Kidney glomerular epithelial cell (primary cell): ENCODE measurements around the gene DHX57.

Source experiments
- DNase-seq: peaks from one replicate; lab custom pipeline; 2025; lab: John Stamatoyannopoulos, UW

DHX57 gene, protein sequence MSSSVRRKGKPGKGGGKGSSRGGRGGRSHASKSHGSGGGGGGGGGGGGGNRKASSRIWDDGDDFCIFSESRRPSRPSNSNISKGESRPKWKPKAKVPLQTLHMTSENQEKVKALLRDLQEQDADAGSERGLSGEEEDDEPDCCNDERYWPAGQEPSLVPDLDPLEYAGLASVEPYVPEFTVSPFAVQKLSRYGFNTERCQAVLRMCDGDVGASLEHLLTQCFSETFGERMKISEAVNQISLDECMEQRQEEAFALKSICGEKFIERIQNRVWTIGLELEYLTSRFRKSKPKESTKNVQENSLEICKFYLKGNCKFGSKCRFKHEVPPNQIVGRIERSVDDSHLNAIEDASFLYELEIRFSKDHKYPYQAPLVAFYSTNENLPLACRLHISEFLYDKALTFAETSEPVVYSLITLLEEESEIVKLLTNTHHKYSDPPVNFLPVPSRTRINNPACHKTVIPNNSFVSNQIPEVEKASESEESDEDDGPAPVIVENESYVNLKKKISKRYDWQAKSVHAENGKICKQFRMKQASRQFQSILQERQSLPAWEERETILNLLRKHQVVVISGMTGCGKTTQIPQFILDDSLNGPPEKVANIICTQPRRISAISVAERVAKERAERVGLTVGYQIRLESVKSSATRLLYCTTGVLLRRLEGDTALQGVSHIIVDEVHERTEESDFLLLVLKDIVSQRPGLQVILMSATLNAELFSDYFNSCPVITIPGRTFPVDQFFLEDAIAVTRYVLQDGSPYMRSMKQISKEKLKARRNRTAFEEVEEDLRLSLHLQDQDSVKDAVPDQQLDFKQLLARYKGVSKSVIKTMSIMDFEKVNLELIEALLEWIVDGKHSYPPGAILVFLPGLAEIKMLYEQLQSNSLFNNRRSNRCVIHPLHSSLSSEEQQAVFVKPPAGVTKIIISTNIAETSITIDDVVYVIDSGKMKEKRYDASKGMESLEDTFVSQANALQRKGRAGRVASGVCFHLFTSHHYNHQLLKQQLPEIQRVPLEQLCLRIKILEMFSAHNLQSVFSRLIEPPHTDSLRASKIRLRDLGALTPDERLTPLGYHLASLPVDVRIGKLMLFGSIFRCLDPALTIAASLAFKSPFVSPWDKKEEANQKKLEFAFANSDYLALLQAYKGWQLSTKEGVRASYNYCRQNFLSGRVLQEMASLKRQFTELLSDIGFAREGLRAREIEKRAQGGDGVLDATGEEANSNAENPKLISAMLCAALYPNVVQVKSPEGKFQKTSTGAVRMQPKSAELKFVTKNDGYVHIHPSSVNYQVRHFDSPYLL (N-terminal part only)

DNA sequence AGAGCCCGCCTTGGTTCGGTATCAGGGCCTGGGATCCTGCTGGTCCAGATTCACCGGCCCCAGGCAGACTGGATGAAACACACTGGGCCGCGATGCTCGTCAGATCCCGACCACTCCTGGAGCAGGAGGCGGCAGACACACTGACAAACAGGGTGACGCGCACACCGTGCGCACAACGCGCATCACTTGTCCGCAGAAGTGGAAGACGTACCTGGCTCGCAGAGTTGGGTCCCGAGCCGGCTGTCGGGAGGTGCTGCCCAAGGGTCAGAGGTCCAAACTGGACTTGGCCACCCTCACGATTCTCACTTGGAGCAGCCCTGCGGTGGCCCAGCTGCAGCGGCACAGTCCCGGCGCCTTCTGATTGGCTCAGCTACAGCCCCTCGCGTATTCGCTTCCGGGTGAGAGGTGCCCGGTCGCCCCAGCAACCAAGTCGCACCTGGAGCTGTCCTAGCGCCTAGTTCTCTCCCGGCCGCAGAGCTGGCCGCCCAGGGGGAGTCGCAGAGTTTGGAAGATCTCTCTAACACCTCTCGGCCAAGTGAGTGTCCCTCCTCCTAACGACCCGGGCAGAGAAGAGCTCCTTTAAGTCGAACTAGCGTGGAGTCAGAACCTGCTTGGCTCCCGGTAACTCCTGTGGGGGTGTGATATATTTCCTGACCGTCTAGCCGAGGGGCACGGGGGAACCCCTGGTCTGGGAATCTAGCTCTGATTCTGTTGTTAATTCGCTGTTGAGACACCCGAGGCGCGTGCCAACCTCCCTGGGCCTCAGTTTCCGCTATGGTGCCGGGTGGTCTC, at the start of gene DHX57, which contains the start of gene MORN2:
TSS of gene DHX57 (minus strand) at position 359 of the 792 bp plus-strand sequence. CDS start 7,529 bp downstream, outside the sequence.
TSS of gene MORN2 (plus strand) at position 401 of the 792 bp plus-strand sequence.
- peak; percentile 73 for DNase-seq

DNA sequence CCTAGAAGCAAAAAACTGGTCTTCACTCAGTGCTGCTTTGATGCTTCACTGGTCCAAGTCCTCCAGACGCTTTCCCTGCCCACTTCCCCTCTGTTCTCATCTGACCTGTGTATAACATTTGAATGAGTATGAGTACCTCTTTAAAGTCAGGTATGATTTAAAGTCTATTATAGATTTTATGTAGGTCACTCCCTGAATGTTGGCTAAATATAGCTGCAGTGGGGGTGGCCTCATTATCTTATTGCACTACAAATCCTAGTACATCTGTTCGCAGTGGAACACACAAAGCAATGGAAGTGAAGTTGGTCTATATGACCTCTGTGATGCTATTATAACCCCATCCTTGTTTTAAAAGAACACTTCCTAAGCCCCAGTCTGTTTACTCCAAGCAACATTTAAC, 47.2 kb upstream of the DHX57 start:
- no peak for DNase-seq

DNA sequence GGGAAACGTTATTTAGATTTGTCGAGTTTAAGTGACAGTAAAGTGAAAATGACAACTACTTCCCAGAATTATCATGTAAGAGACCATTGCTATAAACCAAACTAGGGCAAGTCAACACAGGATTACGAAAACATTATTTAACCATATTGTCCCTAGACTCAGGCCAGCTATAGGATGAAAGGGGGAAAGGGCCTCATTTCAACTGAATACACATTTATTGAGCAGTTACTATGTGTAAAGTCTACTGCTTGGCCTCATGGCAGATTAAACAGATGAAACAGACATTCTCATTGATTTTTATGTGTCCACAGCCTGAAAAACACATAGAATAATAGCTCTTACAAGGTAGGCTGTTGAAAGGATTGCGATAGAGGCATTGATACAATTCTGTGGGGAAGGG, 46.7 kb upstream of the DHX57 start:
- DNase-seq: no peak

DNA sequence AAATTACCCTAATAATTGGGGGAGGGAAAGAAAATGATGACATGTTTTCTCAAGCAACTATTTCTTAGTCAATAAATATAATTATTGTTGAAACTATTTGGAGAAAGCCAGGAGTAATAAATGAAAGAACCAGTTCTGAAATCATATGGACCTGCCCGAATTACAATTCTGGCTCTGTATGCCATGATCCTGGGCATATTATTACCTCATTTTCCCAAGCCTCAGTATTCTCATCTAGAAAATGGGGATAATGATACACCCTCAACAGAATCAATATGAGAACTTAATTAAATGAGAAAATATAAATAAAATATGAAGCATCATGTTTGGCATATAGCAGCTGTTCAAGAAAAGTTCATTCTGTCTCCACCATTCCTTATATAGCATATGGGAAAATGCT, 36.9 kb upstream of the DHX57 start:
- no peak for DNase-seq

DNA sequence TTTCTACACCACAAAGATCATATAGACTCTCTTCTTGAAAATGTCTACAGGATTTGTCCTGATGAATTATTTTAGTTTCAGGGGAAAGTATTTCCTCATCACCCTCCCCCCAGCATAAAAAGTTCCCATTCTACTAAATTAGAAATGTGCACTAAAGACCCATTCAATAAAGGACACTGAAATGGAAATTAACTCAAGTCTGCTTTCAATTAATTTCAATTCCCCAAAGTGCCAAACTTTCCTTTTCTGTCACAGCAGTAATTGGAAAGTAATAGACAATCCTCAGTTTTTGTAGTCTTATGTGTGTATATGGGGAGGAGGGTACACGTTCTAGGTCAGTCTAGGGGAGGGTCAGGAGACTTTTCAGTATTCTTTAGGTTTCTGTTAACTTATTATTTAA, 35.5 kb upstream of the DHX57 start:
- no peak for DNase-seq

DNA sequence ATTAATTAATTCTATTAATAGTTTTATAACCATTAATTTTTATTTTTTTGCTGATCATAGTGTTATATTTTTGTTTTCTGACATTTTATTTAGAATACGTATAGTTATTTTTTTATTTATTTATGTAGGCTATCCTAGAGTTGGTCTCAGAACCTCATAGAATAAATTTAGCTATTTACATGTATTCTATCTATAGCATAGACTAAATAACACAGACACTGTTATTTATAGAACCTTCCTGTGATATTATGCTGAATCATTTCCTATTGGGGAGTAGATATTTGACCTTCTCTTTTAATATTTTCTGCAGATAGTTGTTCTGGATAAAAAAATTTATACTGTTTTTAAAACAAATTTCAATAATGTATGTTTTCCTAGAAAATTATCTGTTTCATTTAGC, 34.1 kb upstream of the DHX57 start:
- no peak for DNase-seq

DNA sequence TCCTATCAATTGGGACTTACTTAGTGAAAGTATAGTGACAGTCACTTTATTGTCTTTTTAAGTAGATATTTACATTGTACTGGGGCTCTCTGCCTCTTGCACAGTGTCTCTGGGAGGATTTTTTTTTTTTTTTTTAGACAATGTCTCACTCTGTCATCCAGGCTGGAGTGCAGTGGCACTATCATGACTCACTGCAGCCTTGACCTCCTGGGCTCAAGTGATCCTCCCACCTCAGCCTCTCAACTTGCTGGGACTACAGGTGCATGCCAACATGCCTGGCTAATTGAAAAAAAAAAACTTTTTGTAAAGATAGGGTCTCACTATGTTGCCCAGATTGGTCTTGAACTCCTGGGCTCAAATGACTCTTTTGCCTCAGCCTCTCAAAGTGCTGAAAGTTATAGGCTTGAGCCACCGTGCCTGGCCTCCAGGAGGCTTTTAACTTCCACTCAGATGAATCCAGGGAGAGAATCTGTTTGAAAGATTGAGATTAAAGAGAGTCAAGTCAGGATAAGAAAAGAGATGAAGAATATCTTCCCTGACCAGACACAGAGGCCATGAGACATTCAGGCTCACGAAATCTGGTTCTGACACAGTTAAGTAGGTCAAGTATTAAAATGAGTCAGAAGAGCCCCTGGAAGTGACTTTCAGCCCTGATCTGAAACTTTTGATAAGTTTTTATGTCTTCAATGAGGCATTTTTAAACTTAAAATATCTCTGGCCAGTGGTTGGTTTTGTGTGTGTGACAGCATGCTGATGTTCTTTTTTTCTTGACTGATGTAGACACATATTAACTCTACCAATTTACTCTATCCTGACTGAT, 32.2 kb upstream of the DHX57 start:
- DNase-seq: no peak

DNA sequence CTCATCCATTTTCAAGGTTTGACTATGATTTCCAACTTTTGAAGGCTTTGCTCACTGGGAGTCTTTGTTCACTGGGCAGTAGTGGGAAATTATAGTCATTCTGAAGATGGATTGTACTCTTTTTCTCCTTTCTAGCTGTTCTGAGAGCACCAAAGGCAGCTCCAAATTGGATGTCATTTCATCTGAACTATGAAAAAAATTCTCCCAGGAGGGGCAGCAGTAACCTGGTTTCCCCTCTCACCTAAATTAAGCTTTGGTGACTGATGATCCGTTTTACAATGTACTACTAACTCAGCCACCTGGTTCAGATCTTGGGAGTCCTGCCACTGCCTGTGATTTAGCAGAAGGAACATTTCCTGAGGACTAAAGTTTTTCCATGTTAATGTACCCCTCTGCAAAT, 31.5 kb upstream of the DHX57 start:
- no peak for DNase-seq

DNA sequence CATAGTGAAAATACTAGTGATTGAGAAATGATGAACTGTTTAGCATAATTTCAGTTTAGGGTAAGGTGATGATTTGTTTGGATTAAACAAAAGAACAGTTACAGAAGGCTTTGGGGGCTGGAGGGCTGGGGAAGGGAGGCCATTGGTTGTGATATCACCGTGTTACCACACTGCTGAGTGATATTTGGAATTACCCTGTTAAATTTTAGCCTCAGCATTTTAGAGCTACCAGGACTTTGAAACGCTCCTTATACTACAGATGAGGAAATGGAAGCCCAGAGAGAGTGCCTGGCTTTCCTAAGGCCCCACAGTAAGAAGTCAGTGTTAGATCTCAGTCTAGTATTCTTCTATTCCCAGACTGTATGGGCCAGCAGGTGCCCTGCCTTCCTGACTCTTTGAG, 29.5 kb upstream of the DHX57 start:
- no peak for DNase-seq

DNA sequence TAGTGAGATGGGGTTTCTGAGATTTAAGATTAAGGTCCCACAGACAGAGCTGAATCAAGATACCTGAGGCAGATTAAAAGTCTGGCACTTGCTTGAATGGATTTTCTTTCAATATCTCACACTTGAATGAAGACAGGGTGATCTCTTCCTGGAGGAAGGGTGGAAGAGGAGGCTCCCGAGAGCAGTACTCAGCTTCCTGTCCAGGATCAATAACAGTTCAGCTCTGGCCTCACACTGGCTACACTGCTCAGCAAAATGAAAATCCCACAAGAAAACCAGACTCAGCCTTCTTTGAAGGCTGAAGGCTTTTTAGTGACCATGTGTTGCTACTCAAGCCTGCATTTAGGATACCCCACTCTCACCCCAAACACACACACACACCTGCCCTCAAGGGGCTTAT, 25.0 kb upstream of the DHX57 start:
- no peak for DNase-seq

DNA sequence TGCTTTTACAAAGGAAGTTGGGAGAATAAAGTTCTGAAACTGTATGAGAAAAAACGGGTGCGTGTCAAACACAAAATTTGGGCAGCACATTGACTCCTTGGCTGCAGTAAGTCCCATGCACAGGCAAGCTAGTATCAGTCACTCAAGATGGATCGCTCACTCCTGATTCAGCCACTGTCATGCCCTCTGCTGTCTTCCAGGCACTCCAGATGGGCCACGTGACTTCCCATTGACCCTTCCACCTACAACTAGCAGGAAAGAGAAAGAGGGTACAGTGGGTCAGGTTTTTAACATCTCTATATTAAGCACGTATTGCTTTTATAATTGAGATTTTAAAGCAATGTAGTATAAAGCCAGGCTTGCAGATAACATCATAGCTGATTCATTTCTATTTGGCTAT, 22.5 kb upstream of the DHX57 start:
- no peak for DNase-seq

DNA sequence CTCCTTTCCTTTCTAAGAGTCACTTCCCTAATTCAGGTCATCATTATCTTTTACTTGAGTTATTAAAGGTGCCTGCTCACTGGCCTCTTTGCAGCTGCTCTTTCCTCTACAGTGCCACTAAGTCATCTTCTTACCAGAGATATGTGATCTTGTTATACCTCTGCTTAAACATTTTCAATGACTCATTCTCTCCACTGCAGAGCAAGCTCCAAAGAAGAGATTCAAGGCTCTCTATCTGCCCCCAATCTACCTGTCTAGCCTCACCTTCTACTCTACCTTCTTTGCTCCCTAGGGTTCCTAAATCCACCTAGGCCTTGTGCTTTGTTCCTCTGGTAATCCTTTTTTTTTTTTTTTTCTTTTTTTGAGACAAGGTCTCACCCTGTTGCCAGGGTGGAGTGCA, 17.1 kb upstream of the DHX57 start:
- no peak for DNase-seq

DNA sequence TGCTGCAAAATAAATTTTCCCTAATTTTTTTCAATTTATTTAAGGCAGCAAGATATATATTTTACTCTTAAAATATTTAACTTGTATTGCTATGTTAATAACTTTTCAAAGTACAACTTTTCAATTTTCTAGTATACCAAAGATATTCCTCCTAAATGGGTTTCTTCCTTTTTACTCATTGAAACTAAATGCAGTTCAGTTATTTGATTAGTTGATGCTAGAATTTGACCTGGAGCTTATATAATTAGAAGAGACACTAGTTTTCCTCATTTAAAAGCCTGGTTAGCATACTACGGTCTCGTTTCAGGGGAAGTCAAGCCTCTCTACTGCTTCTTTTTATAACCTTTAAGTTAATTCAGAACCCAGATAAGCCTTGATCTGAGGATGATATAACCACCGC, 13.8 kb upstream of the DHX57 start, which contains the start of gene ARHGEF33:
TSS of gene ARHGEF33 (plus strand) at position 301 of the 400 bp plus-strand sequence. CDS start 29,573 bp downstream, outside the sequence.
- no peak for DNase-seq

DNA sequence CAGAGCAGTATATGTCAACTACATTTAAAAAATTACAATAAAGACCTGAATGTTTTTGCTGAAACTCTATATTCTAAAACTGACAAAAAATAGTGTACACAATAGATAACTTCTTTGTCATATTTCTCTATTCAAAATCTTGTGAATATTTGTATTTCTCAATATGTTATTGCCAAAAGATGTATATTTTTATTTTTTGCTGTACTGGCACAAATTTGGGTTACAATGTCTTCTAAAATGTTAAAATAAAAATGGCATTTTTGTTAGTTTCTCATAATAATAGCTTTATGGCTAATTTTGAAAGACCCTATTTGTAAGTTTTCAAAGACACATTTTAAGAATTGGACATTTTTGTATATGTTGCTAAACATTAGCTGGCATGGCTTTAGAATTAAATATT, 13.3 kb upstream of the DHX57 start:
- no peak for DNase-seq

DNA sequence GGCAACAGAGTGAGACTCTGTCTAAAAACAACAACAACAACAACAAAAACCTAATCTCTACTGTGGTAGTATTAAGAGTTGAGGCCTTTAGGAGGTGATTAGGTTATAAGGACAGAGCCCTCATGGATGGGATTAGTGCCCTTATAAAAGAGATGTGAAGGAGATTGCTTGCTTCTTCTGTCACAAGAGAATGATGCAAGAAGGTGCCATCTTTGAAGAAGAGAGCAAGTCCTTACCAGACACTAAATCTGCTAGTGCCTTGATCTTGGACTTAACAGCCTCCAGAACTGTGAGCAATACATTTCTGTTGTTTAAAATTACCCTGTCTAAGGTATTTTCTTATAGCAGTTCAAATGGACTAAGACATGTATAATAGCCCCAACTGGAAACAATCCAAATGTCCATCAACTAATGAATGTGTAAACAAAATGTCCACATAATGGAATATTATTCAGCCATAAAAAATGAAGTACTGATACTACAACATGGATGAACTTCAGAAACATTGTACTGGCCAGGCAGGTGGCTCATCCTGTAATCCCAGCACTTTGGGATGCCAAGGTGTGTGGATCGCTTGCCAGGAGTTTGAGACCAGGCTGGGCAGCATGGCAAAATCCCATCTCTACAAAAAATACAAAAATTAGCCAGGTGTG, 12.3 kb upstream of the DHX57 start:
- no peak for DNase-seq

DNA sequence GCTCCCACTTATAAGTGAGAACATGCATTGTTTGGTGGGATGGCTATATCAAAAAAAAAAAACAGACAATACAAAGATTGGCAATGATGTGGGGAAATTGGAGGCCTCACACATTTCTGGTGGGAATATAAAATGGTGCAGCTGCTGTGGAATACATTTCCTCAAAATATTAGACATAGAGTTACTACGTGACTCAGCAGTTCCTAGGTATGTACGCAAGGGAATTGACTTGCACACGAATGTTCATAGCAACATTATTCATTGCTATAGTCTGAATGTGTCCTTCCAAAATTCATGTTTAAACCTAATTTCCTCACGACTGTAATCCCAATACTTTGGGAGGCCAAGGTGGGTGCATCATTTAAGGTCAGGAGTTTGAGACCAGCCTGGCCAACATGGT, 11.6 kb upstream of the DHX57 start:
- DNase-seq: no peak

DNA sequence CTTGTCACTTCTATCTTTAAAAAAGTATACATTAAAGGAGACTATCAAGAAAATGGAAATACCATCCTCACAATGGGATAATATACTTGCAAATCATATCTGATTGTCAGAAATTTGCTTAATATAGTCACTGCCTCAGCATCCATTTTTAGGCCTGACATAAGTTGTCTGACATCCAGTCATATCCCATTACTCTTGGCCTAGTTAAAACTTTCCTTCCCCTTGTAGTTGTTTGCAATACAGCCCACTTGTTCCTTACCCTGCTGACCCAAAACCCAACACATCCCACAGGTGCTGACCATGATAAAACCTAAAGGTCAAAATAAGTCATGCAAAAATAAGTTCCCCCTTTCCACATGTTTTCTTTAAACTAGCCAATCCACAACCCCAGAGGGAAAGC, 10.3 kb upstream of the DHX57 start:
- DNase-seq: no peak

DNA sequence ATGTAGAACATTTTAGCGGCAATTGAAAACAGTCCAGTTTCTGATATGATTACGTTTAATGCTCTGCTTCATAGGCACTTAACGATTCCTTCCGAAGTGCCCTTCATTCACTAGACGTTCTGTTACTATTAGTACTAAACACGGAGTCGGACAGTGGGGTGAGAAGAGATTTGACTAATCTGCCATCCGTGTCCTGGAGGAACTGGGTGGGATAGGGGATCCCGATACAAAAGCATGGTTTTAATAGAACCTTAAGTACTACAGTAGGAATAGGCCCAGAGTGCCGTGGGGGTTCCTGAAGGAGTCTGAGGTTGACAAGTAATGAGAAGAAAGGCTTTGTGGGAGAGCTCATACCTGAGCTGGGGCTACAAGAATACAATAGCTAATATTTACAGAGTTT, 673 bp upstream of the DHX57 start:
- no peak for DNase-seq

DNA sequence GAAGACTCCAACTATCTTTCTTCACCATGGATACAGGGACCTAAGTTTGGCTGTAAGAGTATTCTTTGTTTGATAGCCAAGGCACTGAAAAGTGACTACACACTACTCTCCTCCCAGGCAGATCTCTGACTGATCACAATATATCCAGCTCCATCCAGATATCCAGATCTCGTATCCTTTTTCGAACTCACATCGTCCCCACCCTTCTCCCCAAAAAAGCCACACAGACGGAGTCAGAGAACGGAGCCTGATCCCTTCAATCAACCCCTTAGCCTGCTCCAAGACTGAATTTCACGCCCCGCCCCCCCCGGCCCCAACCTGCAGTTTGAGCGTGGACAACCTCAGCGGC, 533 bp downstream of the DHX57 start:
- no peak for DNase-seq

DNA sequence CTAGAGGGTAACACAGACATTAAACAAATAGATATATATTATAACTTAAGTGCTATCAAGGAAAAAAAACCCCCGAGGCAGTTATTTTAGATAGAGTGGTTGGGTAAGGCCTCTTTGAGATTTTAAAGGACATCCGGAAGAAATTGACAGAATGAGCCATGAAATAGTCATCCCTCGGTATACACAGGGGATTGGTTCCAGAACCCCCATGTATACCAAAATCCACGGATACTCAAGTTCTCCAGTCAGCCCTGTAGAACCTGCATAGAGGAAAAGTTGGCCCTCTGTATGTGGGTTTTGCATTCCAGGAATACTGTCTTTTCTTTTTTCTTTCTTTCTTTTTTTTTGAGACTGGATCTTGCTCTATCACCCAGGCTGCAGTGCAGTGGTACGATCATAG, 2.0 kb downstream of the DHX57 start:
- DNase-seq: no peak
